HG02885 (cell line): ENCODE results near the gene COX15.
"Not testable (repeated sequence)": the region's sequence is repeated elsewhere in the genome, so short reads cannot be mapped to it uniquely, and the experiment has no call there.

Experiments
- ATAC-seq: cut with Tn5 transposase; IDR thresholded peaks from one replicate; pipeline ENCODE4 v1.9.1; 2021; ENCODE audit warnings: mild to moderate bottlenecking; ENCODE audit not compliant: unreplicated experiment, poor library complexity

Gene COX15

GRCh38 chr10:99732033-99732842, at the start of gene COX15, which contains the start of gene CUTC:
TSS of gene COX15 (minus strand) at chr10:99732127. CDS start at chr10:99732049, 78 bp downstream.
TSS of gene CUTC (plus strand) at chr10:99732234. CDS start at chr10:99732349, 115 bp downstream.
- peak; percentile 91 for ATAC-seq

GRCh38 chr10:99779335-99779734, 47.4 kb upstream of the COX15 start:
- no peak for ATAC-seq

GRCh38 chr10:99777918-99778714, 46.2 kb upstream of the COX15 start:
- ATAC-seq, result peak; percentile 50

GRCh38 chr10:99775850-99776249, 43.9 kb upstream of the COX15 start:
- ATAC-seq, result no peak

GRCh38 chr10:99770408-99771045, 38.6 kb upstream of the COX15 start:
- ATAC-seq, result no peak

GRCh38 chr10:99769706-99770105, 37.8 kb upstream of the COX15 start:
- no peak for ATAC-seq

GRCh38 chr10:99768556-99768955, 36.6 kb upstream of the COX15 start:
- no peak for ATAC-seq

- no peak for ATAC-seq
Observed at GRCh38 chr10:99767901-99768300, 36.0 kb upstream of the COX15 start.

GRCh38 chr10:99766302-99766681, 34.4 kb upstream of the COX15 start:
- ATAC-seq, result peak; percentile 95

GRCh38 chr10:99765672-99766301, 33.9 kb upstream of the COX15 start:
- ATAC-seq, result peak; percentile 47

- ATAC-seq, result no peak
Observed at GRCh38 chr10:99761365-99761764, 29.4 kb upstream of the COX15 start.

GRCh38 chr10:99760321-99760720, 28.4 kb upstream of the COX15 start:
- ATAC-seq, result no peak

GRCh38 chr10:99758211-99758891, 26.4 kb upstream of the COX15 start:
- ATAC-seq, result no peak

- no peak for ATAC-seq
Observed at GRCh38 chr10:99756159-99756558, 24.2 kb upstream of the COX15 start.

GRCh38 chr10:99754670-99755069, 22.7 kb upstream of the COX15 start:
- ATAC-seq, result no peak

GRCh38 chr10:99750641-99751040, 18.7 kb upstream of the COX15 start:
- no peak for ATAC-seq

GRCh38 chr10:99748823-99749451, 17.0 kb upstream of the COX15 start:
- no peak for ATAC-seq

GRCh38 chr10:99746166-99746565, 14.2 kb upstream of the COX15 start:
- not testable (repeated sequence) for ATAC-seq

- no peak for ATAC-seq
Observed at GRCh38 chr10:99743841-99744240, 11.9 kb upstream of the COX15 start.
